Retinal pigment epithelial cell (primary cell): Measurements from ENCODE around the gene NMT2.

Experiments used
- DNase-seq: peaks from one replicate; pipeline ENCODE4 v3.0.0-alpha.2; 2010; ENCODE audit warnings: low read depth
- H3K4me3 ChIP-seq: 2 replicates; pipeline ENCODE4 v1.5.1; 2011; ENCODE audit warnings: mild to moderate bottlenecking, low read length, control low read depth, moderate library complexity
- CTCF ChIP-seq: conservative IDR thresholded peaks from 2 replicates; pipeline ENCODE4 v1.5.1; 2011; ENCODE audit warnings: low read depth, low read length, control low read depth, inconsistent platforms

The NMT2 gene

DNA sequence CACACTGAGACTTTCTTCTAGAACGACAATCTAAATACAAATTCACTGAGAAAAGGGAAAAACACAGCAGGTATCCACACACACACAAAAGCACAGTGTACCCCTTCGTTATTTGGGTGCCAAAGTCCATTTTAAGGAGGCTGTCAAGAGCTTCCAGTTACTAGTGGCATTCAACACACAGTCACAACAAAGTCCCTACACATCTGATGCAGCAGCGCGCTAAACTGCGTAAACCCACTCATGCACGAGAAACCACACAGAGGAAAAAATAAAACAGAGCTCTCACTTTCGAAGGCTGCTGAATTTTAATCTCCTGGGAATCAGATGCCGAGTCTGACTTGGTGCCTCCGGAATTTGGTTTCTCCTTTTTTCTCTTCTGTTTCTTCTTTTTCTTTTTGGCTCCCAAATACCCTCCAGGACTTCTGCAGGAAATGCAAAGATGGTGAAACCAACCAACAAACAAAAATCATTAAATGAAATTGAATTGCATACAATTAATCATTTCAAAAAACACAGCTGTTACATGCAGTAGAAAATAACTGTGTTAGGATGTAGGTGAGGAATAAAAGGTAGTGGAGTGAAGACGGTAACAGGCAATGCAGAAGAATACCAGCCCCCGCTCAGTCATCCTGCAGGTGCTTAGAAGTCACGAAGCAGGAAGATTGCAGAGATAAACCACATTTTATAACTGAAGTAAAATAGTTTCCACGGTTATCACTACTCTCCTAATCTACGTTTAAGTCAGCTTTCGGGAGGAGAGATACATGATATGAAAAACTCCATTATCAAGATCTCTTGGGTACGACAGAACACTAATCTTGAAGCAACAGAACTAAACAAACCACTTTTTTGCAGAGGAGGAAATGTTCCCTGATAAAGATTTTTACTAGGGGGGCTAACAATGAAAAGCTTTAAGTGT, 27.1 kb downstream of the NMT2 start:
- H3K4me3 ChIP-seq = no peak overlapping the region
- DNase-seq = no peak
- TF ChIP-seq CTCF = no peak

DNA sequence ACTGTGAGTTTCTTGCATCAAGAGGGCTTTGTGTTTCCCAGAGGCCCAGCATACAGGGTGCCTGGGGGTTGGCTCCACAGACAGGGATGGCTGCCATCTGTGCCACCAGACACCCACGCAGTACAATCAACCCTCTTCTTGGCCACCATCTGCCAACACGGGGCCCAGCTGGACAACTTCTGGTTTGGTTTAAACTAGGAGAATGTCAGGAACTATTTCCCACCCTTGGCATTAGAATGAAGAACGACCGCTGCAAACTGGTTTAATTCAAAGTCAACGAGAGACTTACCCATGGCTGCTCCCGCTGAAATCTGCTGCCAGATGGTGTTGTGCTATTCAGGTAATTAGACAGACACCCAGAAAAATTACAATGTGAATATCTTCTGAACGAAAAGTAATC, 27.8 kb downstream of the NMT2 start:
- TF ChIP-seq CTCF = no peak
- no peak overlapping the region for H3K4me3 ChIP-seq
- no peak for DNase-seq

GRCh38 chr10:15137636-15138035, 30.9 kb downstream of the NMT2 start:
- no peak overlapping the region for H3K4me3 ChIP-seq
- TF ChIP-seq CTCF = no peak
- no peak for DNase-seq

DNA sequence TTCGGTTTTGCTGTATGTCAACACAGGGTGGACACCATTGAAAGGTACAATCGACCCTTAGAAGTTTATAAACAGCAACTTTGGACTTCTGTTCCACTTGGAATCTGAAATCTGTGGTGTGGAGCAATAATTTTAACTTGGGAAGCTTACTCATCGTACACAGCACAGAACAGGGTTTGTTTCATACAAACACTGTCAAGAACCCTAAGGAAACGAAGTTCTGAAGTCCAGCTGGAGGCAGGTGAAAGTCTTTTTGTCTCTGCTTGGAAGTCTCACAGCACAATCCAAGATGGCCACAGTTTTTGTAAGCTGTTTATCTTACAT, 31.5 kb downstream of the NMT2 start:
- H3K4me3 ChIP-seq = no peak overlapping the region
- no peak for DNase-seq
- TF ChIP-seq CTCF = no peak

- H3K4me3 ChIP-seq = no peak overlapping the region
- DNase-seq = no peak
- no peak for TF ChIP-seq CTCF
Measured at GRCh38 chr10:15136129-15137035, 32.1 kb downstream of the NMT2 start.

- no peak for DNase-seq
- TF ChIP-seq CTCF = no peak
- H3K4me3 ChIP-seq = no peak overlapping the region
Measured at GRCh38 chr10:15131330-15131729, 37.2 kb downstream of the NMT2 start.
